Neuronal stem cell (in vitro differentiated cells): ENCODE data around the gene FBXW7.

ENCODE experiments used
- DNase-seq: peaks from one replicate; pipeline ENCODE4 v3.0.0-alpha.2; 2013; ENCODE audit warnings: low spot score
- H2AFZ ChIP-seq: one replicate; pipeline ENCODE4 v1.6.1; 2013; ENCODE audit warnings: mild to moderate bottlenecking, low read length, inconsistent platforms
- H2AK5ac ChIP-seq: 2 replicates; pipeline ENCODE4 v1.6.1; 2013; ENCODE audit warnings: low read depth, mild to moderate bottlenecking, inconsistent platforms, low read length, moderate library complexity, mixed read lengths
- H2BK120ac ChIP-seq: 2 replicates; pipeline ENCODE4 v1.6.1; 2013; ENCODE audit warnings: low read depth, mild to moderate bottlenecking, inconsistent platforms, low read length, moderate library complexity, mixed read lengths
- H2BK12ac ChIP-seq: one replicate; pipeline ENCODE4 v1.6.1; 2013; ENCODE audit warnings: low read length, inconsistent platforms
- H2BK15ac ChIP-seq: 2 replicates; pipeline ENCODE4 v1.6.1; 2013; ENCODE audit warnings: mild to moderate bottlenecking, low read length, inconsistent platforms, mixed read lengths
- H2BK5ac ChIP-seq: one replicate; pipeline ENCODE4 v1.6.1; 2013; ENCODE audit warnings: inconsistent platforms, mild to moderate bottlenecking, low read length, moderate library complexity
- H3K14ac ChIP-seq: one replicate; pipeline ENCODE4 v1.6.1; 2013; ENCODE audit warnings: low read length, inconsistent platforms
- H3K18ac ChIP-seq: 2 replicates; pipeline ENCODE4 v1.6.1; 2013; ENCODE audit warnings: low read length, inconsistent platforms
- H3K23ac ChIP-seq: 2 replicates; pipeline ENCODE4 v1.6.1; 2013; ENCODE audit warnings: low read depth, mild to moderate bottlenecking, mixed read lengths, low read length, inconsistent platforms; ENCODE audit not compliant: poor library complexity
- H3K27ac ChIP-seq: replicated peaks from 3 replicates; pipeline ENCODE4 v1.5.1; 2013; ENCODE audit warnings: low read length, inconsistent platforms
- H3K27me3 ChIP-seq, 3 experiments: 2 replicates each; pipeline ENCODE4 v1.6.1; 2013; ENCODE audit warnings: low read length in 3 of 3, mild to moderate bottlenecking in 2 of 3, inconsistent platforms in 1 of 3, low read depth in 1 of 3, mixed read lengths in 1 of 3, moderate library complexity in 1 of 3; ENCODE audit not compliant: control insufficient read depth in 3 of 3, insufficient read depth in 3 of 3
- H3K36me3 ChIP-seq, 2 donors: replicated peaks in 1 of 2; 2 replicates each; pipeline ENCODE4 v1.6.1; 2013; ENCODE audit warnings: low read length in 2 of 2; ENCODE audit not compliant: control insufficient read depth in 2 of 2, insufficient read depth in 2 of 2
- H3K4ac ChIP-seq: 2 replicates; pipeline ENCODE4 v1.6.1; 2013; ENCODE audit warnings: inconsistent platforms, mild to moderate bottlenecking, low read length, moderate library complexity
- H3K4me1 ChIP-seq, 2 donors: 1 replicate in 1 of 2; 2 replicates in 1 of 2; pipeline ENCODE4 v1.6.1; 2013; ENCODE audit warnings: low read length in 2 of 2, low read depth in 1 of 2; ENCODE audit not compliant: control insufficient read depth in 2 of 2, insufficient read depth in 1 of 2
- H3K4me2 ChIP-seq: one replicate; pipeline ENCODE4 v1.6.1; 2013; ENCODE audit warnings: mild to moderate bottlenecking, low read length, inconsistent platforms; ENCODE audit not compliant: insufficient read depth, poor library complexity, severe bottlenecking
- H3K4me3 ChIP-seq, 2 donors: 2 replicates each; pipeline ENCODE4 v1.5.1; 2013; ENCODE audit warnings: low read length in 2 of 2, mild to moderate bottlenecking in 2 of 2, inconsistent platforms in 1 of 2, moderate library complexity in 1 of 2
- H3K79me1 ChIP-seq: one replicate; pipeline ENCODE4 v1.6.1; 2013; ENCODE audit warnings: low read depth, mild to moderate bottlenecking, inconsistent platforms, low read length, moderate library complexity
- H3K9ac ChIP-seq: one replicate; pipeline ENCODE4 v1.6.1; 2013; ENCODE audit warnings: mild to moderate bottlenecking, low read depth, low read length, inconsistent platforms; ENCODE audit not compliant: poor library complexity
- H3K9me3 ChIP-seq, 2 donors: replicated peaks in 1 of 2; 2 replicates each; pipeline versions ENCODE3 to v1.6.1; 2013; ENCODE audit warnings: low read length in 2 of 2, mild to moderate bottlenecking in 2 of 2, inconsistent platforms in 1 of 2, low read depth in 1 of 2, mixed read lengths in 1 of 2, moderate library complexity in 1 of 2; ENCODE audit not compliant: control insufficient read depth in 2 of 2, insufficient read depth in 1 of 2
- H4K8ac ChIP-seq: one replicate; pipeline ENCODE4 v1.6.1; 2013; ENCODE audit warnings: low read depth, mild to moderate bottlenecking, inconsistent platforms, low read length, moderate library complexity
- H4K91ac ChIP-seq: one replicate; pipeline ENCODE4 v1.6.1; 2013; ENCODE audit warnings: low read length, low read depth, mild to moderate bottlenecking, inconsistent platforms; ENCODE audit not compliant: poor library complexity
- WGBS, 2 donors: extraction: QIAGEN DNeasy Blood & Tissue Kit; methylation state at CpG; one replicate each; pipeline ENCODE4 v1.1.7; 2013; ENCODE audit warnings: missing lambda C conversion rate in 2 of 2, mixed read lengths in 1 of 2; ENCODE audit not compliant: insufficient read length in 2 of 2, insufficient replicate concordance in 1 of 2; ENCODE audit errors: extremely low coverage in 2 of 2; 5-methylcytosine and 5-hydroxymethylcytosine counted together

FBXW7 gene

GRCh38 chr4:152468408-152468807 lies 67.5 kb downstream of the FBXW7 start:
- no CpG with 5 or more reads among the region's 1 CpG for WGBS, 2 donors
- H2AFZ ChIP-seq = no peak overlapping the region

DNA sequence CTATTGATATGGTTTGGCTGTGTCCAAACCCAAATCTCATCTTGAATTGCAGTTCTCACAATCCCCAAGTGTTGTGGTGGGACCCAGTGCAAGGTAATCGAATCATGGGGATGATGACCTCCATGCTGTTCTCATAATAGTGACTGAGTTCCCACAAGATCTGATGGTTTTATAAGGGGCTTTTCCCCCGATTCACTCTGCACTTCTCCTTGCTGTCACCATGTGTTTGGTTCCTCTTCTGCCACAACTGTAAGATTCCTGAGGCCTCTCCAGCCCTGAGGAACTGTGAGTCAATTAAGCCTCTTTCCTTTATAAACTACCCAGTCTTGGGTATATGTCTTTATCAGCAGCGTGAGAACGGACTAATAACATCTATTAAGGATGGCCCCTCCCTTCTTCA lies 68.8 kb downstream of the FBXW7 start:
- Histone ChIP-seq H2BK12ac (no peak overlapping the region), H3K4me3 (no peak overlapping the region), H3K27ac (no peak overlapping the region), H3K36me3 (no peaks in the 10 kb centered on the region), H4K8ac (no peak overlapping the region), H3K9me3 (peaks cover 0 to 6% of the 10 kb centered on the region in 2 donors), H2BK120ac (no peak overlapping the region), H3K18ac (no peak overlapping the region), H3K27me3 (no peaks in the 10 kb centered on the region), H3K4me2 (no peak overlapping the region), H2AFZ (no peak overlapping the region), H3K4me1 (no peaks in the 10 kb centered on the region), H3K14ac (no peak overlapping the region), H3K9ac (no peak overlapping the region), H2BK15ac (no peak overlapping the region), H3K23ac (no peak overlapping the region), H2BK5ac (no peak overlapping the region), H3K79me1 (no peaks in the 10 kb centered on the region), H2AK5ac (no peak overlapping the region), H4K91ac (no peak overlapping the region), H3K4ac (no peak overlapping the region)
- WGBS, 2 donors = no CpG with 5 or more reads among the region's 4 CpGs
- DNase-seq = no peak

More at GRCh38 chr4:152468408-152468807, 67.5 kb downstream of the FBXW7 start:
- H4K8ac ChIP-seq = no peak overlapping the region
- H3K27me3 ChIP-seq = no peaks in the 10 kb centered on the region
- H3K4me3 ChIP-seq = no peak overlapping the region
- no peak overlapping the region for H3K4ac ChIP-seq
- H3K18ac ChIP-seq = no peak overlapping the region
- no peak overlapping the region for H2BK15ac ChIP-seq
- H3K79me1 ChIP-seq = no peaks in the 10 kb centered on the region
- H3K27ac ChIP-seq = no peak overlapping the region
- DNase-seq = no peak
- H3K4me2 ChIP-seq = no peak overlapping the region
- no peak overlapping the region for H2AK5ac ChIP-seq
- H3K14ac ChIP-seq = no peak overlapping the region
- H4K91ac ChIP-seq = no peak overlapping the region
- no peak overlapping the region for H2BK120ac ChIP-seq
- no peak overlapping the region for H3K9ac ChIP-seq
- no peak overlapping the region for H3K23ac ChIP-seq
- no peak overlapping the region for H2BK12ac ChIP-seq
- peaks cover 0 to 6% of the 10 kb centered on the region in 2 donors for H3K9me3 ChIP-seq
- no peaks in the 10 kb centered on the region for H3K4me1 ChIP-seq
- no peaks in the 10 kb centered on the region for H3K36me3 ChIP-seq
- no peak overlapping the region for H2BK5ac ChIP-seq

DNA sequence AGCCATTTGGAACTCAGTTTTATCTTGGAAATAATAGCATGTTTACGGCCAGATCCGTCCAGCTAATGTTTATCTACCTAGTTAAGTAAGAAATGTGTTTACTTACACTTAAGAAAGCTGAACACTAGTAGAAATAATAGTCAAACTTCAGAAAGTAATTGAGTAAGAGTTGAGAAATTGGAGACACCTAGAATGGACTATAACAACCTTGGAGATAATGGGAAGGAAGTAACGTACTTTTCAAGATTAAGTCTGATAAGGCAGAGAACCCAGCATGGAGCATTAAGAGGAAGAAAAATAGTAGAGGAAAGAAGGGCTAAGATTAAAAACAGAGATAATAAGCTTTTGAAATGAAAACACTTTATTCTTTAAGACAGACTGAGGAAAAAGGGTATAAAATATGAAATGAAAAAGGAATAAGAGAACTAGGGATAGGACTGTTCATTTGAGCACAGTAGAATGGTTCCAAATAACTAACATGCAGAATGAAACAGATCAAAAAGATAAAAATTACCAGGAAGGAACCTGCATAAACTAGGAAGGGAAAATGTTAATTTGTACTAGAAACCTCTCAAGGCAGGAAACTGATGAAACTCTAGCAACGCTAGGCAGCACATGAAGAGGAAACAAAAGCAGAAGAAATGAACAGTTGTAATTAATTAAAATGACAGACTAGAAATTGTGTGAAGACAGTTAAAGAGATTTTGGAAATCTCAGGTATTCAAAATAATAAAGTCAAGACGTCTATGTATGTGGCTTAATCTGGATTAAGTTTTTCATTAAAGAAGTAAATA lies 71.7 kb downstream of the FBXW7 start:
- H3K4me3 ChIP-seq = no peak overlapping the region
- no peak overlapping the region for H2BK5ac ChIP-seq
- no peak overlapping the region for H3K4ac ChIP-seq
- no peak overlapping the region for H3K9ac ChIP-seq
- DNase-seq = no peak
- H2AFZ ChIP-seq = no peak overlapping the region
- no CpG with 5 or more reads among the region's 5 CpGs for WGBS, 2 donors
- H2BK15ac ChIP-seq = no peak overlapping the region
- no peak overlapping the region for H2BK120ac ChIP-seq
- H3K9me3 ChIP-seq = no peaks in the 10 kb centered on the region
- H3K36me3 ChIP-seq = no peaks in the 10 kb centered on the region
- no peaks in the 10 kb centered on the region for H3K27me3 ChIP-seq
- no peak overlapping the region for H2BK12ac ChIP-seq
- no peaks in the 10 kb centered on the region for H3K4me1 ChIP-seq
- H3K23ac ChIP-seq = no peak overlapping the region
- no peaks in the 10 kb centered on the region for H3K79me1 ChIP-seq
- H3K18ac ChIP-seq = no peak overlapping the region
- H3K27ac ChIP-seq = no peak overlapping the region
- no peak overlapping the region for H3K4me2 ChIP-seq
- H3K14ac ChIP-seq = no peak overlapping the region
- H4K8ac ChIP-seq = no peak overlapping the region
- no peak overlapping the region for H2AK5ac ChIP-seq
- no peak overlapping the region for H4K91ac ChIP-seq

- H2AK5ac ChIP-seq = no peak overlapping the region
- H2BK120ac ChIP-seq = no peak overlapping the region
- H3K9ac ChIP-seq = no peak overlapping the region
- H3K27ac ChIP-seq = no peak overlapping the region
- no peak overlapping the region for H3K4me3 ChIP-seq
- no peak overlapping the region for H3K14ac ChIP-seq
- H2BK5ac ChIP-seq = no peak overlapping the region
- H3K79me1 ChIP-seq = no peaks in the 10 kb centered on the region
- no peak overlapping the region for H2BK15ac ChIP-seq
- no peak overlapping the region for H4K91ac ChIP-seq
- H3K4ac ChIP-seq = no peak overlapping the region
- no peak overlapping the region for H3K4me2 ChIP-seq
- no peak overlapping the region for H2BK12ac ChIP-seq
- no peaks in the 10 kb centered on the region for H3K9me3 ChIP-seq
- H3K18ac ChIP-seq = no peak overlapping the region
- no peak for DNase-seq
- H2AFZ ChIP-seq = no peak overlapping the region
- no CpG with 5 or more reads among the region's 2 CpGs for WGBS, 2 donors
- H3K4me1 ChIP-seq = no peaks in the 10 kb centered on the region
- H3K23ac ChIP-seq = no peak overlapping the region
- no peak overlapping the region for H4K8ac ChIP-seq
- H3K36me3 ChIP-seq = no peaks in the 10 kb centered on the region
- H3K27me3 ChIP-seq = no peaks in the 10 kb centered on the region
Measured at GRCh38 chr4:152463562-152463961, 72.3 kb downstream of the FBXW7 start.
